SK-N-SH (cell line): Measurements from ENCODE around the gene UNC13B. TPM values are rescaled to one million over a fixed set of nuclear protein-coding genes. Genes with fewer than 3 reads are reported as not detected.

Experiments
- CTCF ChIA-PET: fragments of 300-600, 350-600 bp; formaldehyde crosslinking; extraction: SDS; loops from one replicate; lab custom pipeline; 2021; lab: Yijun Ruan, JAX
- POLR2A ChIA-PET: fragments of 350-600 bp; sonication (Branson Sonifier 250); formaldehyde crosslinking; extraction: SDS; loops from one replicate; lab custom pipeline; 2020; ENCODE audit warnings: antibody characterized with exemption, inconsistent platforms; lab: Yijun Ruan, JAX
- DNase-seq: peaks from one replicate; pipeline ENCODE4 v3.0.0; 2012
- H2AFZ ChIP-seq: fragments of 200-600 bp; sonication (generic); 2 replicates; pipeline ENCODE4 v1.8.1; 2016; ENCODE audit warnings: antibody characterized with exemption, mild to moderate bottlenecking, low read depth
- H3F3A ChIP-seq: fragments of 200-600 bp; sonication (generic); replicated peaks from 2 replicates; pipeline ENCODE3; 2016; ENCODE audit warnings: antibody characterized with exemption, mild to moderate bottlenecking; ENCODE audit not compliant: insufficient read depth
- H3K27ac ChIP-seq, 2 experiments: fragments of 200-500 bp in 1 of 2; fragments of 200-600 bp in 1 of 2; sonication (Bioruptor generic) in 1 of 2; sonication (generic), shearing (Covaris generic) in 1 of 2; 2 replicates each; pipeline versions ENCODE4 v1.5.1 to v1.6.1; 2014 to 2016; ENCODE audit warnings: low read depth in 2 of 2, inconsistent platforms in 1 of 2, low read length in 1 of 2, mild to moderate bottlenecking in 1 of 2, mixed read lengths in 1 of 2
- H3K27me3 ChIP-seq: fragments of 200-600 bp; sonication (generic), shearing (Covaris generic); 2 replicates; pipeline ENCODE4 v1.6.1; 2016; ENCODE audit warnings: mixed run types; ENCODE audit not compliant: insufficient read depth
- H3K36me3 ChIP-seq, 2 experiments: fragments of 200-500 bp in 1 of 2; fragments of 200-600 bp in 1 of 2; sonication (Bioruptor generic) in 1 of 2; sonication (generic) in 1 of 2; replicated peaks in 1 of 2; 2 replicates each; pipeline versions ENCODE3 to v1.5.1; 2014 to 2016; ENCODE audit warnings: low read length in 1 of 2, mild to moderate bottlenecking in 1 of 2; ENCODE audit not compliant: insufficient read depth in 2 of 2, control insufficient read depth in 1 of 2
- H3K4me1 ChIP-seq, 2 experiments: fragments of 200-500 bp in 1 of 2; fragments of 200-600 bp in 1 of 2; sonication (Bioruptor generic) in 1 of 2; sonication (generic), shearing (Covaris generic) in 1 of 2; 2 replicates each; pipeline versions ENCODE4 v1.5.1 to v1.6.1; 2014 to 2016; ENCODE audit warnings: low read depth in 1 of 2, low read length in 1 of 2, mixed run types in 1 of 2; ENCODE audit not compliant: insufficient read depth in 2 of 2, control insufficient read depth in 1 of 2
- H3K4me2 ChIP-seq: fragments of 200-600 bp; sonication (generic), shearing (Covaris generic); 2 replicates; pipeline ENCODE4 v1.6.1; 2017; ENCODE audit warnings: mixed run types
- H3K4me3 ChIP-seq, 2 experiments: fragments of 200-500 bp in 1 of 2; fragments of 200-600 bp in 1 of 2; sonication (Bioruptor generic) in 1 of 2; sonication (generic), shearing (Covaris generic) in 1 of 2; 2 replicates each; pipeline versions ENCODE4 v1.5.1 to v1.8.1; 2014 to 2016; ENCODE audit warnings: low read depth in 2 of 2, inconsistent platforms in 1 of 2, low read length in 1 of 2, mild to moderate bottlenecking in 1 of 2, mixed read lengths in 1 of 2, moderate library complexity in 1 of 2
- H3K79me2 ChIP-seq: fragments of 200-600 bp; sonication (generic); 2 replicates; pipeline ENCODE4 v1.8.1; 2017; ENCODE audit warnings: mild to moderate bottlenecking; ENCODE audit not compliant: insufficient read depth
- H3K9ac ChIP-seq: fragments of 200-600 bp; sonication (generic); 2 replicates; pipeline ENCODE4 v1.6.1; 2017; ENCODE audit warnings: mixed run types
- H3K9me2 ChIP-seq: fragments of 200-600 bp; sonication (generic); 2 replicates; pipeline ENCODE4 v1.6.1; 2017; ENCODE audit warnings: mixed run types
- H3K9me3 ChIP-seq: fragments of 200-600 bp; sonication (generic); 2 replicates; pipeline ENCODE4 v1.6.1; 2017; ENCODE audit warnings: mixed run types, mild to moderate bottlenecking, moderate library complexity
- H4K20me1 ChIP-seq: fragments of 200-600 bp; sonication (generic); 2 replicates; pipeline ENCODE4 v1.6.1; 2017; ENCODE audit warnings: mild to moderate bottlenecking, mixed run types; ENCODE audit not compliant: insufficient read depth
- CHD2 ChIP-seq: fragments of 150-350 bp; IDR thresholded peaks from 2 replicates; pipeline ENCODE4 v1.6.1; 2018; ENCODE audit warnings: low read length; ENCODE audit not compliant: partially characterized antibody
- ELF1 ChIP-seq: IDR thresholded peaks from 2 replicates; pipeline ENCODE4 v1.4.0; 2012
- EZH2phosphoT487 ChIP-seq: fragments of 200-600 bp; sonication (generic); IDR thresholded peaks from 2 replicates; pipeline ENCODE4 v1.6.1; 2017; ENCODE audit warnings: low read depth, mixed run types, mild to moderate bottlenecking, antibody characterized with exemption, moderate library complexity, borderline replicate concordance
- FOXM1 ChIP-seq: IDR thresholded peaks from 2 replicates; pipeline ENCODE4 v1.4.0; 2012; ENCODE audit warnings: low read depth, mild to moderate bottlenecking
- IRF3 ChIP-seq: fragments of 150-350 bp; IDR thresholded peaks from 2 replicates; pipeline ENCODE4 v1.6.1; 2016; ENCODE audit warnings: mild to moderate bottlenecking, low read depth, low read length
- JUND ChIP-seq: IDR thresholded peaks from 2 replicates; pipeline ENCODE4 v1.4.0; 2012
- NRF1 ChIP-seq: IDR thresholded peaks from 2 replicates; pipeline ENCODE4 v1.6.1; 2012; ENCODE audit warnings: low read depth, mild to moderate bottlenecking, low read length
- PBX3 ChIP-seq: IDR thresholded peaks from 2 replicates; pipeline ENCODE4; 2012
- POLR2AphosphoS5 ChIP-seq: IDR thresholded peaks from 2 replicates; pipeline ENCODE4 v1.6.1; 2012; ENCODE audit warnings: low read depth, low read length
- RAD21 ChIP-seq: IDR thresholded peaks from 2 replicates; pipeline ENCODE4 v1.6.1; 2012; ENCODE audit warnings: mild to moderate bottlenecking, low read length
- REST ChIP-seq: IDR thresholded peaks from 2 replicates; pipeline ENCODE4 v1.6.1; 2012; ENCODE audit warnings: mild to moderate bottlenecking, low read depth, low read length, moderate library complexity
- TAF1 ChIP-seq: IDR thresholded peaks from 2 replicates; pipeline ENCODE4 v1.6.1; 2012; ENCODE audit warnings: low read depth, mild to moderate bottlenecking, low read length, moderate library complexity, borderline replicate concordance
- TCF12 ChIP-seq: IDR thresholded peaks from 2 replicates; pipeline ENCODE4 v1.4.0; 2012
- WGBS: methylation state at CpG from one replicate; pipeline ENCODE4 v1.1.6; 2017; ENCODE audit warnings: low lambda C conversion rate; 5-methylcytosine and 5-hydroxymethylcytosine counted together
- polyA plus RNA-seq, 3 experiments: library from polyadenylated mRNA; depleted of rRNA; stranded (reverse); fragments of >200 nt; gene quantifications; 2 replicates each; pipeline ENCODE4 v1.2.3, GENCODE V29; 2012

The UNC13B gene
- polyA plus RNA-seq, 1 of the 3 experiments (the other 2 are of a cell fraction), result 8.1 TPM

- TF ChIP-seq TAF1, result no peak
- TF ChIP-seq EZH2phosphoT487, result no peak
- no peak for TF ChIP-seq RAD21
- TF ChIP-seq JUND, result no peak
- TF ChIP-seq TCF12, result no peak
- no peak for TF ChIP-seq ELF1
- no peak for TF ChIP-seq NRF1
- no peak for TF ChIP-seq POLR2AphosphoS5
- TF ChIP-seq FOXM1, result no peak
- TF ChIP-seq, all 33 proteins: peak for 0
- no peak for DNase-seq
- peaks cover 0 to 16% of the 10 kb centered on the region in 2 experiments; a peak in 2 of 4 replicates for H3K4me1 ChIP-seq
- H3K4me3 ChIP-seq, result no peak overlapping the region
- H3K27ac ChIP-seq, result no peak overlapping the region
- no peaks in the 10 kb centered on the region for H3K9me3 ChIP-seq
- H4K20me1 ChIP-seq, result no peaks in the 10 kb centered on the region
- no peak overlapping the region for H3K4me2 ChIP-seq
- no peaks in the 10 kb centered on the region for H3K79me2 ChIP-seq
- ChIA-PET POLR2A (no interaction called here), CTCF (interaction anchor here (1.1 kb wide), 1 partner anchor 73 kb away, joined by 3 read pairs; no protein-coding TSS in a partner anchor)
- H3K27me3 ChIP-seq, result no peaks in the 10 kb centered on the region
- H3K36me3 ChIP-seq, result no peaks in the 10 kb centered on the region
- H3K9ac ChIP-seq, result no peak overlapping the region
- H2AFZ ChIP-seq, result no peak overlapping the region
- H3K9me2 ChIP-seq, result no peaks in the 10 kb centered on the region
- 88% methylated on average over 5 of the region's 5 CpGs for WGBS
- H3F3A ChIP-seq, result peaks cover 10% of the 10 kb centered on the region
These were observed 186.3 kb downstream of the UNC13B start for GRCh38 chr9:35348109-35348508.

GRCh38 chr9:35349287-35349990, 187.6 kb downstream of the UNC13B start:
- Histone ChIP-seq H3K36me3 (no peaks in the 10 kb centered on the region), H4K20me1 (no peaks in the 10 kb centered on the region), H3K9ac (no peak overlapping the region), H2AFZ (no peak overlapping the region), H3K27me3 (no peaks in the 10 kb centered on the region), H3K27ac (0 out of 4 replicates have a peak overlapping the region, but pooled peaks of 1 of the 2 experiments have one; percentile 11), H3K79me2 (no peaks in the 10 kb centered on the region), H3K9me2 (no peaks in the 10 kb centered on the region), H3K4me2 (no peak overlapping the region), H3F3A (peaks cover 10% of the 10 kb centered on the region), H3K4me3 (no peak overlapping the region), H3K4me1 (peaks cover 0 to 16% of the 10 kb centered on the region in 2 experiments; a peak in 1 of 4 replicates), H3K9me3 (no peaks in the 10 kb centered on the region)
- ChIA-PET POLR2A (no interaction called here), CTCF (no interaction called here)
- DNase-seq, result no peak
- 80% methylated on average over 3 of the region's 3 CpGs for WGBS
- TF ChIP-seq REST (no peak), IRF3 (no peak), NRF1 (no peak), FOXM1 (no peak), EZH2phosphoT487 (no peak), CHD2 (no peak), ELF1 (no peak), TAF1 (no peak), JUND (no peak), PBX3 (no peak)
